ENCODE measurements around the gene KRTAP4-9.
"Not testable (repeated sequence)": the region's sequence is repeated elsewhere in the genome, so short reads cannot be mapped to it uniquely, and the experiment has no call there.

The KRTAP4-9 gene

DNA sequence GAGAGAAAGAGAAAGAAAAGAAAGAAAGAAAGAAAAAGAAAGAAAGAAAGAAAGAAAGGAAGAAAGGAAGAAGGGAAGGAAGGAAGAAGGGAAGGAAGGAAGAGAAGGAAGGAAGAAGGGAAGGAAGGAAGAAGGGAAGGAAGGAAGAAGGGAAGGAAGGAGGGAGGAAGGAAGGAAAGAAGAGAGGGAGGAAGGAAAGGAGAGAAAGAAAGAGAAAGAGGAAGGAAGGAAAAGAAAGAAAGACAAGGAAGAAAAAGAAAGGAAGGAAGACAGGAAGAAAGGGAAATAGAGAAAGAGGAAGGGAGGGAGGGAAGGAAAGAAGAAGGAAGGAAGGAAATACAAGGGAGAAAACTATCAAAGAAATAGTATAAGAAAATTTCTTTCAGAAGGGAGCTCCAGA lies 28.4 kb upstream of the KRTAP4-9 start:
- Histone ChIP-seq H3K36me3 (ENCODE audit: insufficient read depth, insufficient read length, low read length) (no peaks in the 10 kb centered on the region), H3K9ac (ENCODE audit: insufficient read length, low read depth) (no peak overlapping the region), H3K4me1 (ENCODE audit: insufficient read depth, insufficient read length) (no peaks in the 10 kb centered on the region), H3K4me3 (ENCODE audit: insufficient read length, low read depth) (no peak overlapping the region), H3K9me3 (ENCODE audit: insufficient read depth, low read length) (no peaks in the 10 kb centered on the region), H3K27me3 (ENCODE audit: insufficient read depth, insufficient read length) (no peaks in the 10 kb centered on the region)
- DNase-seq (ENCODE audit: low read depth, low spot score), result no peak
- no peak for TF ChIP-seq SUZ12 (IDR thresholded peaks at IDR 0.05; ENCODE audit: extremely low read depth, insufficient read depth, insufficient read length)
- no peak for TF ChIP-seq YY1 (IDR thresholded peaks at IDR 0.05; ENCODE audit: insufficient read depth, insufficient read length)
- TF ChIP-seq ZNF274 (IDR thresholded peaks at IDR 0.05; ENCODE audit: low read depth, low read length), result no peak

DNA sequence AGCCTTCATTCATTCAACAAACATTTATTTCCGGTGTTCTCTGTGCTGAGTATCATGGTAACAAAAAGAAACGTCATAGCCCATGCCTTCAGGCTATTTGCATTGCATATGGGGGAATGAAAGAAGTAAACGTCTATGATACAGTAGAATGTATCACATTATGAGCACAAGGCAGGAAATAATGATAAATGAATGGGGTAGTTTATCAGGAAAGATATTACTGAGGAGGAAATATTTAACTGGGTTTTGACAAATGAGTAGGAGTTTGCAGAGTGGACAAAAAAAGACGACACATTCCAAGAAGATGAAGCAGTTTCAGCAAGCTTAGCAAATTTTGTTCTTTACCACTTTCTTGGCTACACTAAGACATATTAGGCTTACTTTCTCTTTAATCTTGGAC lies 22.6 kb upstream of the KRTAP4-9 start:
- no peak overlapping the region for H3K9ac ChIP-seq (ENCODE audit: insufficient read length, low read depth)
- H3K9me3 ChIP-seq (ENCODE audit: insufficient read depth, low read length), result no peaks in the 10 kb centered on the region
- no peaks in the 10 kb centered on the region for H3K4me1 ChIP-seq (ENCODE audit: insufficient read depth, insufficient read length)
- TF ChIP-seq YY1 (IDR thresholded peaks at IDR 0.05; ENCODE audit: insufficient read depth, insufficient read length), result no peak
- no peak for TF ChIP-seq SUZ12 (IDR thresholded peaks at IDR 0.05; ENCODE audit: extremely low read depth, insufficient read depth, insufficient read length)
- no peak for TF ChIP-seq ZNF274 (IDR thresholded peaks at IDR 0.05; ENCODE audit: low read depth, low read length)
- no peaks in the 10 kb centered on the region for H3K27me3 ChIP-seq (ENCODE audit: insufficient read depth, insufficient read length)
- DNase-seq (ENCODE audit: low read depth, low spot score), result no peak
- H3K36me3 ChIP-seq (ENCODE audit: insufficient read depth, insufficient read length, low read length), result no peaks in the 10 kb centered on the region
- no peak overlapping the region for H3K4me3 ChIP-seq (ENCODE audit: insufficient read length, low read depth)

DNA sequence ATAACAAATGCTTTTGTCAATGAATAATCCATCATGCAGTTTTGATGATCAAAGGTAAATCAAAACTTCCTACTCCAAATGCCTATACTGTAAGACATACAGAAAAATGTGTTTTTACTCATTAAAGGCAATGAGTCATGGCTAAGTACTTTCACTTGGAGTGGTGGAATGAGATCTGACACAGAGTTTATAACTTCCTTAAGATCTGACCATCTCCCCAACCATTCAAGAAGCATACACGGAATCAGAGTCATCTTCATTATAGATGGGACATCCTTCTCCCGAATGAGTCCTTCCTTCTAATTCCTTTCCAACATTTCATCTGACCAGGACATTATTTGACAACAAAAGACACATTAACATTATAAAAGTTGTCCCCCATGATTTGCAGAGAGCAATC lies 21.8 kb upstream of the KRTAP4-9 start:
- H3K27me3 ChIP-seq (ENCODE audit: insufficient read depth, insufficient read length); H3K9me3 ChIP-seq (ENCODE audit: insufficient read depth, low read length); H3K4me3 ChIP-seq (ENCODE audit: insufficient read length, low read depth); H3K9ac ChIP-seq (ENCODE audit: insufficient read length, low read depth); H3K36me3 ChIP-seq (ENCODE audit: insufficient read depth, insufficient read length, low read length); DNase-seq (ENCODE audit: low read depth, low spot score); H3K4me1 ChIP-seq (ENCODE audit: insufficient read depth, insufficient read length): not testable (repeated sequence)

DNA sequence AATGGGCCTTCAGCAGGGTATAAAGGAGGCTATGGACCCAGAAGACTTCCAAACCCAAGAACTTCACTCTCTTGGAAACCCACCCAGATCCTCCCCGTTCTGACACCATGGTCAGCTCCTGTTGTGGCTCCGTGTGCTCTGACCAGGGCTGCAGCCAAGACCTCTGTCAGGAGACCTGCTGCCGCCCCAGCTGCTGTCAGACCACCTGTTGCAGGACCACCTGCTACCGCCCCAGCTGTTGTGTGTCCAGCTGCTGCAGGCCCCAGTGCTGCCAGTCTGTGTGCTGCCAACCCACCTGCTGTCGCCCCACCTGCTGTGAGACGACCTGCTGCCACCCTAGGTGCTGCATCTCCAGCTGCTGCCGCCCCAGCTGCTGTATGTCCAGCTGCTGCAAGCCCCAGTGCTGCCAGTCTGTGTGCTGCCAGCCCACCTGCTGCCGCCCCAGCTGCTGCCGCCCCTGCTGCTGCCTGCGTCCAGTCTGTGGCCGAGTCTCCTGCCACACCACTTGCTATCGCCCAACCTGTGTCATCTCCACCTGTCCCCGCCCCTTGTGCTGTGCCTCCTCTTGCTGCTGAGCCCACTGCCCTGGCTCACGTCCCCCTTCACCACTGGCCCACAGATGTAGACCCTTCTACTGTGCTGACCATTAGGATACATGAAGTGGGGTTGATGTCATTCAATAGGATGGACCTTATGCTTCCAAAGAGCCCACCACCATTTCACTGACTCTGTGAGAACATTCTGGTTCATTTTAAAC lies 20.9 kb upstream of the KRTAP4-9 start, which contains the start of gene KRTAP4-7:
Gene KRTAP4-7, plus strand, starts transcription at position 51 of the 757 bp plus-strand sequence. Its CDS starts 57 bp downstream, at position 108.
- H3K4me3 ChIP-seq (ENCODE audit: insufficient read length, low read depth), result not testable (repeated sequence)

DNA sequence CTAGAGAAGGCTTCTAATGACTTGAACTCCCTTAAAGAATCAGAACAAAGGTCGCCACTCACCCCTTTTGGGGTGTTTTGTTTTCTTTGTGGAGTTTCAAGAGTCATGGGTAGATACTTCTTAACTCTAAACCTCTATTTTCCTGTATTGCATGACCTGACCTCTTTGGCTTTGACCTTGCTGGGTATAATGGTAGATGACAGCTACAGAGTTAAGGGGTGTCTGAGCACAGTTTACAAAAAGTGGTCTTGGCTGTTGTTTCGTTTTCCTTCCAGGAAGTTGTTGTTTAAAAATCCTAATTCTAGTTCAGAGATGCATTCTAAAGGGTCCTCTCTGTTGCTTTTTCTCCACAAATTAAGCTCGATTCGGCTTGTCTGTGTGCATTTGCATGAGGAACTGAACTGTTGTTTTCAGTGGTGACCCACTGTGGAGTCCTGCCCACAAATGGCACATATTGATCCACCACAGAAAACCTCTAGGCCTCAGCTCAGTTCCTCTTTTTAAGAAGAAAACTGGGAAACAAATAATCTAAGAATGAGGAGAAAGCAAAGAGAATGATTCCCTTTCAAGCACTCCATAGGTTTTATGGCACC lies 16.3 kb upstream of the KRTAP4-9 start:
- H3K36me3 ChIP-seq (ENCODE audit: insufficient read depth, insufficient read length, low read length); DNase-seq (ENCODE audit: low read depth, low spot score); H3K9ac ChIP-seq (ENCODE audit: insufficient read length, low read depth); H3K4me1 ChIP-seq (ENCODE audit: insufficient read depth, insufficient read length); H3K4me3 ChIP-seq (ENCODE audit: insufficient read length, low read depth); H3K27me3 ChIP-seq (ENCODE audit: insufficient read depth, insufficient read length): not testable (repeated sequence)
- peaks cover 24% of the 10 kb centered on the region; the same call in 1 of the 2 replicates for H3K9me3 ChIP-seq (ENCODE audit: insufficient read depth, low read length)

More for the DNA sequence above, 20.9 kb upstream of the KRTAP4-9 start, which contains the start of gene KRTAP4-7:
- not testable (repeated sequence) for H3K36me3 ChIP-seq (ENCODE audit: insufficient read depth, insufficient read length, low read length); H3K4me1 ChIP-seq (ENCODE audit: insufficient read depth, insufficient read length); H3K9me3 ChIP-seq (ENCODE audit: insufficient read depth, low read length); H3K9ac ChIP-seq (ENCODE audit: insufficient read length, low read depth); DNase-seq (ENCODE audit: low read depth, low spot score); H3K27me3 ChIP-seq (ENCODE audit: insufficient read depth, insufficient read length)

DNA sequence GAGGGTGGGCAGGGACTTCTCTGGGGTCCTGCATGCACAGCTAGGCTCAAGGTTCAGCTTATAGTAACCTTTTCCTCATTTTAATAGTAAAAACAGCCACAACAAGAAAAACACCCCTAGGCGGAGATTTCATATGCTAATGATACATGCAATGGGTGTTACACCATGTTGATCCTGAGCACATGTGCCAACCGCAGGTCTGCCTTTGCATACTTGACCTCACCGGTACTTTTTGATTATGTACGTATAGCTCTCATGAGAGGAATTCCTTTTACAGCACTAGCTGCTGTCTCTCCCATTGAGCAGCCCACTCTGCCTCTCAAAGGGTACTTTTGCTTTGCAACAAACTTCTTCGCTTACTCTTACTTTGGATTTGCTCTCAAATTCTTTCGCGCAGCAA lies 9.1 kb upstream of the KRTAP4-9 start:
- TF ChIP-seq SUZ12 (IDR thresholded peaks at IDR 0.05; ENCODE audit: extremely low read depth, insufficient read depth, insufficient read length) (no peak), ZNF274 (IDR thresholded peaks at IDR 0.05; ENCODE audit: low read depth, low read length) (no peak), YY1 (IDR thresholded peaks at IDR 0.05; ENCODE audit: insufficient read depth, insufficient read length) (no peak)

DNA sequence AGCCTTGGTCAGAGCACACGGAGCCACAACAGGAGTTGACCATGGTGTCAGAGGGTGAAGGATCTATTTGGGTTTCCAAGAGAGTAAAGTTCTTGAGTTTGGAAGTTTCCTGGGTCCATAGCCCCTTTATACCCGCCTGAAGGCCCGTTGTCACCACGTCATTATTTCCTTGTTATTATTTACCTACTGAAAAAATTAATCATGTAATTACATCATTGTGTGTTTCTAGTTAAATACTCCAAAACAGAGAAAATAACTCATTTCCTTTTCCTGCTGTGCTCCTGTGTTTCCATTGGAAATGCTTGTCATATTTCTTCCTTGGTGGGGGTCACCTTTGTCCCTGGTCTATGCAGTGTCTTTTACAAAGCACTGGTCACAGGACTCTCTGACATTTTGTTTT lies 7.1 kb upstream of the KRTAP4-9 start, which contains the start of gene KRTAP4-8:
Gene KRTAP4-8, minus strand, starts transcription at position 101 of the 400 bp plus-strand sequence. Its CDS starts 58 bp downstream, at position 43.
- Histone ChIP-seq H3K27me3 (ENCODE audit: insufficient read depth, insufficient read length) (no peaks in the 10 kb centered on the region), H3K4me1 (ENCODE audit: insufficient read depth, insufficient read length) (peaks cover 3% of the 10 kb centered on the region), H3K9ac (ENCODE audit: insufficient read length, low read depth) (no peak within 1 kb of the TSS), H3K36me3 (ENCODE audit: insufficient read depth, insufficient read length, low read length) (no peaks in the 10 kb centered on the region), H3K9me3 (ENCODE audit: insufficient read depth, low read length) (peaks cover 12% of the 10 kb centered on the region; the same call in 1 of the 2 replicates), H3K4me3 (ENCODE audit: insufficient read length, low read depth) (no peak within 1 kb of the TSS)
- TF ChIP-seq SUZ12 (IDR thresholded peaks at IDR 0.05; ENCODE audit: extremely low read depth, insufficient read depth, insufficient read length) (no peak), YY1 (IDR thresholded peaks at IDR 0.05; ENCODE audit: insufficient read depth, insufficient read length) (no peak), ZNF274 (IDR thresholded peaks at IDR 0.05; ENCODE audit: low read depth, low read length) (no peak)
- DNase-seq (ENCODE audit: low read depth, low spot score), result no peak

More for the DNA sequence above, 9.1 kb upstream of the KRTAP4-9 start:
- H3K4me1 ChIP-seq (ENCODE audit: insufficient read depth, insufficient read length), result no peaks in the 10 kb centered on the region
- H3K9me3 ChIP-seq (ENCODE audit: insufficient read depth, low read length), result peaks cover 29% of the 10 kb centered on the region; the same call in 1 of the 2 replicates
- DNase-seq (ENCODE audit: low read depth, low spot score), result no peak
- no peaks in the 10 kb centered on the region for H3K27me3 ChIP-seq (ENCODE audit: insufficient read depth, insufficient read length)
- no peak overlapping the region for H3K9ac ChIP-seq (ENCODE audit: insufficient read length, low read depth)
- H3K4me3 ChIP-seq (ENCODE audit: insufficient read length, low read depth), result no peak overlapping the region
- no peaks in the 10 kb centered on the region for H3K36me3 ChIP-seq (ENCODE audit: insufficient read depth, insufficient read length, low read length)

Measured in NT2/D1 (cell line).